GM19455 (cell line): ENCODE results near the gene PIK3CA.

ENCODE experiments used
- ATAC-seq: cut with Tn5 transposase; IDR thresholded peaks from one replicate; pipeline ENCODE4 v1.9.1; 2021; ENCODE audit not compliant: unreplicated experiment

Gene PIK3CA

GRCh38 chr3:179156775-179157174, 8.6 kb downstream of the PIK3CA start:
- ATAC-seq: no peak

- ATAC-seq: peak; percentile 83
These were observed 10.3 kb downstream of the PIK3CA start for GRCh38 chr3:179158336-179159039.

DNA sequence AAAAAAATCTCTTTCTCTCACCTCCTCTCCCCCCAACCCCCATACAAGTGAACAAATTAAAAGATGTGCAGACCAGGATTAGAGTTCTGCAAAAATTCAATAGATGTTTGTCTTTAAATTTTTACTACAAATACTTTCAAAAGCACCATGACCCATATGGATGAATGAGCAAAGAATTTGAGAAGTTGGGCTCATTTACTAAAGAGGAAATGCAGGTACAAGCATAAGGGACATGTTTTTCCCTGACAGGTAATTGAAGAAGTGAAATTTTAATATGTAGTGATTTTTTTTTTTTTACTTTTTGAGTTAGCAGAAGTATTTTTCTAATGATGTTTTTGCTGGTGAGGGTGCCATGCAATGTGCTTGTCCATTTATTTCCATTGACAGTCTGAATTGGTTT, 15.3 kb downstream of the PIK3CA start:
- ATAC-seq: no peak

DNA sequence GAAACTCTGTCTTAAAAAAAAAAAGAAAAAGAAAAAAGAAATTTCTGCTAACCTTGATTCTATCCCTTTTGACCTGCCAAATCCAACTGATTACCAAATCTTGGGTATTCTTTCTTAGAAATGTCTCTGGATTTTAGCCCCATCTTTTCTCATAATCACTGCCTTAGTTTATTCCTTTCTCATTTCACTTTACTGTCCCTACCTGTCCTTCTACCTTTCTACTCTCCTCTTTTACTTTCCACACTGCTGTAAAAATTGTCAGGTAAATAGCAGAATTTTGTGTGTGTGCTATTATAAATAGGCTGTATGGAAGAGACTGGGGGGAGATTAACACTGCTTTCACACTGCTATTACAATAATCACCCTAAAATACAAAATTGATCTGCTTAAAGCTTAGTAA, 16.7 kb downstream of the PIK3CA start:
- ATAC-seq: no peak

DNA sequence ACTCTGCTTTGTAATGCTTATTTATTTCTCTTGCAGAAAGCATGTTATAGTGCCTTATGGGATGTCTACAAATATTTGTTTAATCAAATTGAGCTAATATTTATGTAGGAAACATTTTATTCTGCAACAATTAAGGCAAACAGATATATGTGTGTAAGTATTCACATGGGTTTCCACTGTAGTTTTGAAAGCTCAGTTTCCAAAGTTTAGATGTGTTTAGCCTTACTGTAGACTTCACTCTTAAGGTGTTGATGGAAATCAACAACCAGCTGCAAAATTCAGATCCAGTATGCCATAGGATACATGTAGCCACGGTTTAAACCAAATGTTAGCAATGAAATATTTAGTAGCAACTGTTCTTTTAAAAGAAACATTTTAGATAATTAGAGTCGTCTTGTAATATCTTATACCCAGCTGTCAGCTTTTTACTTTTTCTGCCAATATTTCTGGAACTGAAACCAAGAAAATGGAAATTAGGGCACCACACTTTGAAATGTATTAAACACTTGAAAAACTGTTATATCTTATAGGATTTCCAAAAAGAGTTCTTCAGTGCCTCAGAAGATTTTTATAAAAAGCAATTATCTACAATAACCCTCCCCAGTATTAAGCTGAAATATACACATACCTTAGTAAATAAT, 18.5 kb downstream of the PIK3CA start:
- ATAC-seq: no peak

DNA sequence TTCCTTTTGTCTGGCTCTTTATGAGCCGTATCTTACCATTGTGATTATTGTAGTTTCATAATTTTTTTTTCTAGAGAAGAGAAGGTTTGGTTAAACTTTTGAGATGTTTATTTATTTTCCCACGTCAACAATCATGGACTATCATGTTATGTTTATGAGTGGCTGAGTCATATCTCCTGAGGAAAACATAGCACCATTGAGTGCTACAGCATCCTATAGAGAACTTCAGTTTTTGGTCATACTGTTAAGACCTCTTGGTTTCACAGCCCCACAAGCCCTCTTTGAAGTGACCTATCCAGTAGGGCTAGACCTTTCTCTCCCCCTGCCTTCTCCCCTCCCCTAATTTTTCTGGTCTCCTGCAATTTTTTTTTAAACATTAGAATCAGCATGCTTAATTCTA, 20.8 kb downstream of the PIK3CA start:
- no peak for ATAC-seq

GRCh38 chr3:179172546-179172945, 24.4 kb downstream of the PIK3CA start:
- ATAC-seq: no peak

DNA sequence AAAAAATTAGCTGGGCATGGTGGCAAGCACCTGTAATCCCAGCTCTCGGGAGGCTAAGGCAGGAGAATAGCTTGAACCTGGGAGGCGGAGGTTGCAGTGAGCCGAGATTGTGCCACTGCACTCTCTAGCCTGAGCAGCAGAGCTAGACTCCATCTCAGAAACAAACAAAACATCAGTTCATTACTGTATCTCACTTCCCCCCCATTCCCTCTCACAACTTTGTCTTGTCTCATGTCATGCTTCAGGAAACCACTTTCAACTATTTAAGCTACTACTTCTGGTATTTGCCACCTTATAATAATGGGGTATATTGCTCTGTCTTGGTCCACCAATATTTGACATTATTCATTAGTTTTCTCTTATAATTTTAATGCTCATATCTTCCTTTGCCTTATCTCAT, 26.2 kb downstream of the PIK3CA start:
- no peak for ATAC-seq

DNA sequence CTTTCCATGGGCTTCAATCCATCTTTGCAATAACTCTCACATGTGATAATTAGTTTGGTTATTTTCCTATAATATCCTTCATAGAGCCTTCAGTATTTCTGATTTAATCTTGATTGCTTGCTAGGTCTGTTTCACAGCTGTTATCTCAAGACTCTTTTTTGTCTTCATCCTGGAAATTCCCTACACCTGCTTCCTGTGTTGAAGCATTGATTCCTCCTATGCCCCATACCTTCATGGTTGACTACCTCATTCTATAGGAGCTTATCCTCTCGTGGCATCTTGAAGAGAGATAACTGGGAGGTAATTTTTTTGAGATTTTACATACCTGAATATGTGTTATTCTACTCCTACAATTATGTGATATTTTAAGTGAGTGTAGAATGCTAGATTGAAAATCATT, 26.7 kb downstream of the PIK3CA start:
- no peak for ATAC-seq

DNA sequence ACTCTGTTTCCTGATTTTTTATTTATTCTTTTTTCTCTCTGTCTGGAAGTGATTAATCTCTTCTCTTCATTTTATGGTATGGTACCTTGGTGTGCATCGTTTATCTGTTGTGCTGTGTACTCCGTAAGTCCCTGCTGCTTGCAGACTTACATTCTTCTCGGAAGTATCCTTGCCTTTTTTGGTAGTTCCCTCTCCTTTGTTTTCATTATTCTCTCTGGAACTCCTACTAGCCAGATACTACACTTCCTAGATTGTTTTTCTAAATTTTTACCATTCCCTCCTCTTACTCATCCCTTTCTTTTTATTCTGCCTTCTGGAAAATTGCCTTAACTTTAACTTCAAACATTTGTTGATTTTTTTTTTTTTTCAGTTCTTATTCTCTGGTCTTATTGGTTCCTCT, 27.2 kb downstream of the PIK3CA start:
- no peak for ATAC-seq

DNA sequence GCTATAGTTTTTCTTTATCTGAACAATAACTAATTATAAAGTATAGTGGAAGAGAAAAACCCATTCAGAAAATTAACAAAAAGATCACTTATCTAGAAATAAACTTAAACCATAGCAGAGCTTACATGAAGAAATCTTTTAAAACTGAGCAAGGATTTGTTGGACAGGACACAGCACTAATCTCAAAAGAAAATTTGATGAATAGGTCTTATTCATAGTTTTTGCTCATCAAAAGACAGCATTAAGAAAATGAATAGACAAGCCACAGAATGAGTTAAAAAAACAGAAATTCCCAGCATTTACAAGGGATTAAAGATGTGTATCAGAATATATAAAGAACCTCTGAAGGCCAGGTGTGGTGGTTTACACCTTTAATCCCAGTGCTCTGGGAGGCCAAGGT, 29.5 kb downstream of the PIK3CA start:
- ATAC-seq: no peak

DNA sequence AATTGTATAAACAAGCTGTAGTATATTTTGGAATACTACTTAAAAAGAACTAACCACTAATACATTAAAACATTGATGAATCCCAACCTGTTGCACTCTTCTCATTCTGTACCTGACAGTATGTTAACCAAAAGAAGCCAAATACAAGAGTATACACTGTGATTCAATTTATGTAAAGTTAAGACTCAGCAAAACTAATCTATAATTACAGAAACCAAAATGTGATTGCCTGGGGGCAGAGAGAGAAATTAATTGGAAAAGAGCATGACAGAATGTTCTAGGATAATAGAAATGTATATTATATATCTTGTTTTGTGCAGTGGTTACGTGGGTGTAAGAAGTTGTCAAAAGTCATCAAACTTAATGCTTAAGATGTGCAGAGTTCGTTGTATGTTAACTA, 31.1 kb downstream of the PIK3CA start:
- no peak for ATAC-seq

- ATAC-seq: no peak
These were observed 32.0 kb downstream of the PIK3CA start for GRCh38 chr3:179179979-179180759.

- ATAC-seq: peak; percentile 59
These were observed 32.9 kb downstream of the PIK3CA start for GRCh38 chr3:179181021-179181472.

GRCh38 chr3:179181993-179182551, 33.9 kb downstream of the PIK3CA start:
- no peak for ATAC-seq

GRCh38 chr3:179182902-179183301, 34.7 kb downstream of the PIK3CA start:
- no peak for ATAC-seq

DNA sequence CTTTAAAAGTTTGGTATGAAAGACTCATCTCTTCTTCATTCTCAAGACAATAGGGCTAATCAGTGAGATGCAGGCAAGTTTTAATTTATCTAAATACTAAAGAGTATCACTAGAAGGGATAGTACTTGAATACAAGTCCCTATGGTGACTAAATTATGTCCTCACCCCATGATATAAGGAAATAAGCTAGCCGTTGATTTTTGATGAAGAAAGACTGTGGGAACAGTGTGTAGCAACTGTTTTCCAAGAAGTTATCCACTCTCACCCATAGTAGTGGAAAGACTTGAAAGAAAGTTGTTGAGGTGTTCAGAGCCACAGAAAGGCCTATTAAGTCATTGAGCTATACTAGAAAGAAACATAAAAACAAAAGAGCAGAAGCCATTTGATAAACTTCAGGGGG, 36.7 kb downstream of the PIK3CA start:
- no peak for ATAC-seq

GRCh38 chr3:179186426-179186825, 38.3 kb downstream of the PIK3CA start:
- ATAC-seq: no peak

DNA sequence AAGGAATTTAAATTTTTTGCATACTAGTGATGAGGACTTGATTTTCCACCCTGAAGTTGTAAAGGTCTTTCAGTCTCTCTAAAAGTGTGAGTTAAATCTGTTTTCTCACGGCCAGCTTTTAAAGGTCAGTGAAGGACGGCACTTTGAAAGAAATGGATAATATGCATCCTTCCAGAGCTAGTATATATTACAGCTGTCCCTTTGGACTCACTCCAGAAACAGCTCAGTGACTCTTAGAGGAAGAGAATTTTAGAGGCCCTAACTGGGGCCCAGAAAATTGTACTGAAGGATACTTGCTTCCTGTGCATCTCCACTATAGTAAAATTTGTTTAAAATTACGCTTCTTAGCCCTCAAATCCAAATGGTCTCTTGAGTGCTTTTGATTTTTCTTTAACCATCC, 41.6 kb downstream of the PIK3CA start:
- no peak for ATAC-seq

GRCh38 chr3:179190581-179190980, 42.4 kb downstream of the PIK3CA start:
- ATAC-seq: no peak

- no peak for ATAC-seq
These were observed 44.4 kb downstream of the PIK3CA start for GRCh38 chr3:179192542-179192941.

- no peak for ATAC-seq
These were observed 46.8 kb downstream of the PIK3CA start for GRCh38 chr3:179194931-179195330.
